ENCODE measurements around the gene ZSCAN16. TPM values are rescaled to one million over a fixed set of nuclear protein-coding genes. Genes with fewer than 3 reads are reported as not detected.

ZSCAN16 gene
- total RNA-seq, 2 experiments from 2014 or later: 2.0 to 2.3 TPM

DNA sequence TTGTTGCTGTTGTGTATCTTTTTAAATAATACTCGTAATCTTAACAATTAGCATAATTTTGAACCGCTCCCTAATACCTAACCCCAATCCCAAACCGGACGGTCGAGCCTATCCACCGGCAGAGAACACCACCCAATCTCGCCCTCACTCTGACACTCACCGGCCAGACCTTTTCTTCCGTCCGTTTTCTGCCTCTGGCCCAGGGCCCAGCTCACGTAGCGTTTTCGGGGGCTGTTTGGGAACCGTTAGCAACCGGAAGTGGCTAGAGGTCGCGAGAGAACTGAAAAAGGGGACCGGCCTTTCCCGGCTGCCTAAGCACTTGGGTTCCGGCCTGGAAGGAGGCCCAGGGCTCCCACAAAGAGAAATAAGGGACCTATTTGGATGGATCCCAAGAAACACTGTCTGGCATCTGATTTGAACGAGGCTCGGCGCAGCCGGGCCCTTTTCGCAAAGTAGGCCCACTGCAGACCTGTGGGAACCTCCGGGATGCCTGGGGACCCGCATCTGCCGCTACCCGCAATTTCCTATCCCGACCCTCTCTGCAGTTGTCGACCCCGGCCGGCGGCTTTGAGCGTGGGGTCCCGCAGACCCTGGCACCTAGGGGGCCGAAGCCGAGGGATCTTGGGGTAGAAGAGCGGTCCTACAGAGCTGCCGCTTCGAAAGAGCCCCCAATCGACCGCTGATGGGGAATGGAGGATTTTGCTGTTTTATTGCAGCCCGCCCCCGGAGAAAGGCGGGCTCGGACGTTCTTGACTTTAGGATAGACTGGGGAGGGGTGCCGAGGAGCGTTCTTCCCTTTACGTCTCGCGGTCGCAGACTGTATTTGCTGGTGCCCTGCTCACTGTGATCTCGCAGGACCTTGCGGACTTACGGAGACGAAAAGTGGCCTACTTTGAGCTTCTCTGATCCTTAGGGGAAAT lies 12.4 kb downstream of the ZSCAN16 start:
- Mint-ChIP-seq H3K4me1 (ENCODE audit: low read depth) (peaks cover 60% of the 10 kb centered on the region), H3K36me3 (ENCODE audit: low read depth) (peaks cover 26% of the 10 kb centered on the region), H3K9me3 (no peaks in the 10 kb centered on the region), H3K27me3 (no peaks in the 10 kb centered on the region), H3K27ac (peak overlapping the region; percentile 98), H3K4me3 (peak overlapping the region; percentile 87)
- ChIA-PET POLR2A (interaction anchor here (0.6 to 3.4 kb wide), 15 partner anchors 9 to 322 kb away, joined by 3 to 15 read pairs (median 3); partner anchors contain the start of gene ZSCAN16), CTCF (interaction anchor here (0.6 to 2.9 kb wide), 3 partner anchors 9 to 219 kb away, joined by 3 to 16 read pairs (median 3); partner anchors contain the start of gene ZSCAN26)
- TF ChIP-seq, protein P1, sequence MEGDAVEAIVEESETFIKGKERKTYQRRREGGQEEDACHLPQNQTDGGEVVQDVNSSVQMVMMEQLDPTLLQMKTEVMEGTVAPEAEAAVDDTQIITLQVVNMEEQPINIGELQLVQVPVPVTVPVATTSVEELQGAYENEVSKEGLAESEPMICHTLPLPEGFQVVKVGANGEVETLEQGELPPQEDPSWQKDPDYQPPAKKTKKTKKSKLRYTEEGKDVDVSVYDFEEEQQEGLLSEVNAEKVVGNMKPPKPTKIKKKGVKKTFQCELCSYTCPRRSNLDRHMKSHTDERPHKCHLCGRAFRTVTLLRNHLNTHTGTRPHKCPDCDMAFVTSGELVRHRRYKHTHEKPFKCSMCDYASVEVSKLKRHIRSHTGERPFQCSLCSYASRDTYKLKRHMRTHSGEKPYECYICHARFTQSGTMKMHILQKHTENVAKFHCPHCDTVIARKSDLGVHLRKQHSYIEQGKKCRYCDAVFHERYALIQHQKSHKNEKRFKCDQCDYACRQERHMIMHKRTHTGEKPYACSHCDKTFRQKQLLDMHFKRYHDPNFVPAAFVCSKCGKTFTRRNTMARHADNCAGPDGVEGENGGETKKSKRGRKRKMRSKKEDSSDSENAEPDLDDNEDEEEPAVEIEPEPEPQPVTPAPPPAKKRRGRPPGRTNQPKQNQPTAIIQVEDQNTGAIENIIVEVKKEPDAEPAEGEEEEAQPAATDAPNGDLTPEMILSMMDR (IDR thresholded peaks at IDR 0.05): no peak
- DNase-seq (peak; percentile 83), ATAC-seq (peak; percentile 52)
- intact Hi-C loops (cut with micrococcal nuclease): loop anchor here (10.0 kb wide), 1 partner anchor 118 kb away; the partner anchor contains the start of genes NKAPL and ZKSCAN4

DNA sequence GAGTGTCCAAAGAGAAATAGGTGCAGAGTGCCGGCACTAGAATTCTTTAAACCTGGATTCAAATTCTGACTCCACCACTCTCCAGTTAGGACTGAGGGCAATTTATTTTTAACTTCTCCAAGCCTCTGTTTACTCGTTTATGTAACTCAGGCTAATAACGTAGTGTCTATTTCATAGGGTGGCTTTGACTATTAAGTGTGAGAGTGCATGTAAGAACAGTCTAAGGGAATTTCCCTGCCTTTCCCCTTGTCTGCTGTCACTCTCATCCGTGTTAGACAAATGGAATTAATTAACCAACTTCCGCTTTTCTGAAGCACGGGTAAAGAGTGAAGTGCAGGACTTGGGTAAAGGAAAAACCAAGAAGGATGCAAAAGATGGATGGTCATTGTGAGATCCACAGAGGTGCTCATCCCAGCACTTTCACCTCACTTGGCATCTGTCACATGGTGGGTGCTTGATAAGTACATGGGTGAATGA lies 13.1 kb downstream of the ZSCAN16 start:
- POLR2A ChIA-PET: interaction anchor here (0.8 to 3.4 kb wide), 11 partner anchors 12 to 323 kb away, joined by 3 to 15 read pairs (median 3); partner anchors contain the start of gene ZSCAN16
- H3K4me1 Mint-ChIP-seq (ENCODE audit: low read depth): peaks cover 57% of the 10 kb centered on the region
- peak; percentile 31 for DNase-seq
- ATAC-seq: peak; percentile 59
- H3K9me3 Mint-ChIP-seq: no peaks in the 10 kb centered on the region
- intact Hi-C loops (cut with micrococcal nuclease): loop anchor here (10.0 kb wide), 1 partner anchor 117 kb away; the partner anchor contains the start of genes NKAPL and ZKSCAN4
- H3K27ac Mint-ChIP-seq: peak overlapping the region; percentile 98
- peak overlapping the region; percentile 87 for H3K4me3 Mint-ChIP-seq
- TF ChIP-seq, protein P1 (IDR thresholded peaks at IDR 0.05): no peak
- H3K27me3 Mint-ChIP-seq: no peaks in the 10 kb centered on the region
- CTCF ChIA-PET: interaction anchor here (1.1 to 2.9 kb wide), 3 partner anchors 9 to 218 kb away, joined by 3 to 16 read pairs (median 3); no protein-coding TSS in a partner anchor
- peaks cover 26% of the 10 kb centered on the region for H3K36me3 Mint-ChIP-seq (ENCODE audit: low read depth)

DNA sequence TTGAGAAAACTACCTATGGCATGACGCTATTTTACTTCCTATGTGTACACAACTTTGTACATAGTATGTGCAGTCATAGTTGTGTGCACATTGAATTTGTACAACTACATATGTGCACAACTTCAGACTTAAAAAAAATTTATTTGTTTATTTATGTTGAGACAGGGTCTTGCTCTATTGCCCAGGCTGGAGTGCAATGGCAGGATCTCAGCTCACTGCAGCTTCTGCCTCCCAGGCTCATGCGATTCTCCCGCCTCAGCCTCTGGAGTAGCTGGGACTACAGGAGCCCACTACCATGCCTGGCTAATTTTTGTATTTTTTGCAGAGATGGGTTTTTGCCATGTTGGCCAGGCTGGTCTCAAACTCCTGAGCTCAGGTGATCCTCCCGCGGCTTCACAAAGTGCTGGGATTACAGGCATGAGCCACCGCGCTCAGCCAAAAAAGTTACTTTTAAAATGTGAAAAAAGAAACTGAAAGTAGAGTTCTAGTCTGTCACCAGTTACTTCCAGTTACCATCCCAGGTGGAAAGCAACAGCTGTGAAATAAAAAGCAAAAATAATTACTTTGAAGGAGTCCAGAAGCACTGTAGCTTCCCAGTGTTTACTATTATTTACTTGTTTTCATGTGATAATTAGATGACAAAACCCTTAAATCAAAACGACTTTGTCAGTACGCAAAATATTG lies 15.6 kb downstream of the ZSCAN16 start:
- intact Hi-C loops (cut with micrococcal nuclease): loop anchor here (10.0 kb wide), 1 partner anchor 115 kb away; the partner anchor contains the start of genes NKAPL and ZKSCAN4
- ATAC-seq: no peak
- TF ChIP-seq, protein P1 (IDR thresholded peaks at IDR 0.05): no peak
- ChIA-PET CTCF (interaction anchor here (1.1 to 2.4 kb wide), 4 partner anchors 35 to 321 kb away, joined by 3 to 18 read pairs (median 4); partner anchors contain the start of gene ZSCAN26), POLR2A (interaction anchor here (0.8 to 1.8 kb wide), 2 partner anchors 195 to 216 kb away, joined by 3 to 5 read pairs; no protein-coding TSS in a partner anchor)
- peaks cover 52% of the 10 kb centered on the region for H3K4me1 Mint-ChIP-seq (ENCODE audit: low read depth)
- H3K9me3 Mint-ChIP-seq: no peaks in the 10 kb centered on the region
- H3K36me3 Mint-ChIP-seq (ENCODE audit: low read depth): peaks cover 25% of the 10 kb centered on the region
- peak overlapping the region; percentile 96 for H3K4me3 Mint-ChIP-seq
- peak; percentile 8 for DNase-seq
- no peaks in the 10 kb centered on the region for H3K27me3 Mint-ChIP-seq
- H3K27ac Mint-ChIP-seq: peak overlapping the region; percentile 88

DNA sequence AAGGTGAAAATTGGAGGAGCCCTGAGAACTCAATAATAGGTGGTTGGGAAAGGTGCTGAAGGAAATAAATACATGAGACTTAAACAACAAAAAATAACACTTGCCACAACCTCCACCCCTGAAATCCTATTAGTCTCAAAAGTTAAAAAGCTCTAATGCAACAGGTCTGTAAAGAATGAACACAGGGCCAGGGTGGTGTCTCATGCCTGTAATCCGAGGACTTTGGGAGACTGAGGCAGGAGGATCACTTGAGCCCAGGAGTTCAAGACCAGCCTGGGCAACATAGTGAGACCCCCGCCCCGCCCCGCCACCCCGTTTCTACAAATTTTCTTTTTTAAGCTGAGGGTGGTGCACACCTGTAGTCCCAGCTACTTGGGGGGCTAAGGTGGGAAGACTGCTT lies 16.2 kb downstream of the ZSCAN16 start:
- TF ChIP-seq, protein P1 (IDR thresholded peaks at IDR 0.05): no peak
- CTCF ChIA-PET: interaction anchor here (1.1 to 2.4 kb wide), 6 partner anchors 36 to 321 kb away, joined by 3 to 18 read pairs (median 4); partner anchors contain the start of genes ZKSCAN4 and ZSCAN26
- peaks cover 28% of the 10 kb centered on the region for H3K36me3 Mint-ChIP-seq (ENCODE audit: low read depth)
- DNase-seq (no peak), ATAC-seq (no peak)
- peak overlapping the region; percentile 88 for H3K27ac Mint-ChIP-seq
- peaks cover 54% of the 10 kb centered on the region for H3K4me1 Mint-ChIP-seq (ENCODE audit: low read depth)
- H3K4me3 Mint-ChIP-seq: peak overlapping the region; percentile 96
- no peaks in the 10 kb centered on the region for H3K27me3 Mint-ChIP-seq
- intact Hi-C loops (cut with micrococcal nuclease): no loop called here
- H3K9me3 Mint-ChIP-seq: no peaks in the 10 kb centered on the region
- POLR2A ChIA-PET: interaction anchor here (0.8 to 2.1 kb wide), 5 partner anchors 12 to 215 kb away, joined by 3 to 10 read pairs (median 5); partner anchors contain the start of gene ZKSCAN3
